ENCODE measurements around the gene SH2D6.

GRCh38 chr2:85439986-85440385 is 21.5 kb downstream of the SH2D6 start:
- TF ChIP-seq, protein P1, sequence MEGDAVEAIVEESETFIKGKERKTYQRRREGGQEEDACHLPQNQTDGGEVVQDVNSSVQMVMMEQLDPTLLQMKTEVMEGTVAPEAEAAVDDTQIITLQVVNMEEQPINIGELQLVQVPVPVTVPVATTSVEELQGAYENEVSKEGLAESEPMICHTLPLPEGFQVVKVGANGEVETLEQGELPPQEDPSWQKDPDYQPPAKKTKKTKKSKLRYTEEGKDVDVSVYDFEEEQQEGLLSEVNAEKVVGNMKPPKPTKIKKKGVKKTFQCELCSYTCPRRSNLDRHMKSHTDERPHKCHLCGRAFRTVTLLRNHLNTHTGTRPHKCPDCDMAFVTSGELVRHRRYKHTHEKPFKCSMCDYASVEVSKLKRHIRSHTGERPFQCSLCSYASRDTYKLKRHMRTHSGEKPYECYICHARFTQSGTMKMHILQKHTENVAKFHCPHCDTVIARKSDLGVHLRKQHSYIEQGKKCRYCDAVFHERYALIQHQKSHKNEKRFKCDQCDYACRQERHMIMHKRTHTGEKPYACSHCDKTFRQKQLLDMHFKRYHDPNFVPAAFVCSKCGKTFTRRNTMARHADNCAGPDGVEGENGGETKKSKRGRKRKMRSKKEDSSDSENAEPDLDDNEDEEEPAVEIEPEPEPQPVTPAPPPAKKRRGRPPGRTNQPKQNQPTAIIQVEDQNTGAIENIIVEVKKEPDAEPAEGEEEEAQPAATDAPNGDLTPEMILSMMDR (IDR thresholded peaks at IDR 0.05), result no peak
- TF ChIP-seq EZH2 (IDR thresholded peaks at IDR 0.05; ENCODE audit: borderline replicate concordance, insufficient read depth, low read depth, low read length, poor library complexity, severe bottlenecking), result no peak

All from B cell (primary cell).